GM21529 (cell line): ENCODE data around the gene CCDC187.

Experiments used
- ATAC-seq: cut with Tn5 transposase; IDR thresholded peaks from one replicate; pipeline ENCODE4 v1.9.1; 2021; ENCODE audit not compliant: unreplicated experiment

The CCDC187 gene

DNA sequence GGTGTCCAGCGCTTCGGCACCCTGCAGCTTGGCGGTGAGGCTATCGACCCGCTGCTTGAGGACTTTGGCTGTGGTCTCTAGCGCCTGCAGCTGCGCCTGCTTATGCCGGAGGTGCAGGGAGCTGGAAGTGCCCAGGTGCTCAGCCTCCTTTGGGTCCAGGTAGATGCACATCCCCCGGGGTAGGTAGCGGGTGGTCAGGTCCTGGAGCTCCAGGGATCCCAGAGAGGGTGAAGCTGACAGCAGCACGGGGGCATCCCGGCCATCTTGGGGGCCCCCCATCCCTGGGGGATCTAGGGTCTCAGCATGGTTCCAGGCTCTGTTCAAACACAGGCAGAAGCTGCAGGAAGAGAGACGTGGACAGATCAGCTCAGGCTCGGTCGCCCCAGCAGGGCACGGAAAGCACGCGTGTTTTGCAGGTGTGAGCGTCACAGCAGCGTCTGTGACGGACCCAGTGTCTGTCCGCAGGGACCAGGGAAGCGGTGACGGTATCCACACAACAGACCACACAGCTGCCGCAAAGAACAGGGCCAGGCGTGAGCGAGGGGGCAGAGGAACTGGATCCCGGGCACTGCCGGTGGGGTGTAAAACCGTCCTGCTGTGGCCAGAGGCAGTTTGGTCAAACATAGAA lies 17.4 kb downstream of the CCDC187 start:
- no peak for ATAC-seq

GRCh38 chr9:136285501-136286358 lies 18.2 kb downstream of the CCDC187 start:
- no peak for ATAC-seq

DNA sequence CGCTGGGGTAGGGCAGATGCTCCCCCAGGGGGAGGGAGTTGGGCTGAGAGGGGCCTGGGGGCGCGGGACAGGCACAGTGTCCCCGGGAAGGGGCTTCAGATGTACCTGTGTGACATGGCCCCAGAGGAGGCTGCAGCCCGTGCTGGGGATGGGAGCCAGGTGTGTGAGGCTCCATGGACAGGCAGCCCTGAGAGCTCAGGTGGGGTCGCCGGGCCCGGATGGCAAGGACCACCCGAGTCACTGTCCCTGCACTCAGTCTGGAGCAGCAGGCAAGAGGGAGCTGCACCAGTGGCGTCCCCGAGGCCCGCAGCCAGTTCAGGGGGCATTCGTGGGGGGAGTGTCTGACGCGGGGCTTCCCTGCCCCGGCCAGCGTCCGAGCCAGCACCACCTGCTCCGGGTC lies 18.9 kb downstream of the CCDC187 start:
- ATAC-seq = no peak

DNA sequence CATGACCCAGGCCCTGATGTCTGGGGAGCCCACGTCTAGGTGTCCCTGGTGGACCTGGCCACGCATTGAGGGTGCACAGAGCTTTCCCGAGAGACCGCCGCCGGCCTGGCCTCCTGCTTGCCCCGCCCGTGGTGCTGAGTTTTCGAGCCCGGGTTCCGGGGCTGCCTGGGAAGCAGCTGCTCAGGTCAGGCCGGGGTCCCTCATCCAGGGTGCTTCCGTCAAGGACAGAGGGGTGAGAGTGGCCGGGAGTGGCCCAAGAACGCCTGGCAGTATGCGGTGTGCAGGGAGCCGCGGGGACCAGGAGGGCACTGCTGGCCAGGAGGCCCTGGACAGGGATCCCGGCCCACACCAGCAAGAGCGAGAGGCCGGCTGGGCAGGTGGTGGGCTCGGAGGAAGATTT lies 19.6 kb downstream of the CCDC187 start:
- ATAC-seq = no peak

- ATAC-seq = peak; percentile 72
These were observed 20.3 kb downstream of the CCDC187 start for GRCh38 chr9:136283291-136284235.

- no peak for ATAC-seq
These were observed 21.5 kb downstream of the CCDC187 start for GRCh38 chr9:136282272-136282861.

DNA sequence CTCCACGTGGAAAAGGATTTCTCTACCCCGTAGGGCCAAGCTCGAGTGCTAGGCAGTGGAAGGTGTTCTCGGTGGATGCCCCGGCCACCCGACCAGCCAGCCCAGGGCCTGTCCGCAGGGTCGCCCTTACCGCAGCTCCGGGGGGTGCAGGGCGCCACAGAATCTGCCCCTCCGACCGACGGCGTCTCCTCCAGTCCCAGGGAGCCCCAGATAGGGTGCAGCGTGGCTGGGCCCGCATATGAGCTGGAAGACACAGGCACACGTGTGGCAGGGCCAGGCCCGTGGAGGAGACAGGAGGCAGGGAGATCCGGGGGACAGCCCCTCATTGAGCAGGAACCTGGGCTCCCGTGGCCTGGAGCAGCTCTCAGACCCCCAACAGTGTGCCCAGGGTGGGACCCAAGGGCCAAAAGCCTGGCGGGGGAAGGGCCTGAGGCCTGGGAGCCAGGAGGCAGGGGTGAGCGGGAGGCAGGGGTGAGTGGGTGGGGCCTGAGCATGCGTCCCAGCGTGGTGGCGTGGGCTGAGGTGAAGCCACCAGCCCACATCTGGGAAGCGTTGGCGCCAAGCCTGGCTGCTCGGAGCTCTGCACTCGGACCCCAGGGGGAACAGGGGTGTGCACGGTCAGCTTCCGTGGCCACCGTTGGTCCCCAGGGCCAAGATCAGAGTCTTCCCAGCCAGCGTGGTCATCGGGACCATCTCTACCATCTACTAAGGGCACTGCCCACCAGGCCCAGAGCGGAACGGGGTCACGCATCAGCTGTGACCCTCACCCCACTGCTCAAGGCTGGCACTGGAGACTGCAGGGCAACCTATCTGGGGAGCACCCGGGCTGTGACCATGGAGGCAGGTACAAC lies 22.2 kb downstream of the CCDC187 start:
- ATAC-seq = no peak

DNA sequence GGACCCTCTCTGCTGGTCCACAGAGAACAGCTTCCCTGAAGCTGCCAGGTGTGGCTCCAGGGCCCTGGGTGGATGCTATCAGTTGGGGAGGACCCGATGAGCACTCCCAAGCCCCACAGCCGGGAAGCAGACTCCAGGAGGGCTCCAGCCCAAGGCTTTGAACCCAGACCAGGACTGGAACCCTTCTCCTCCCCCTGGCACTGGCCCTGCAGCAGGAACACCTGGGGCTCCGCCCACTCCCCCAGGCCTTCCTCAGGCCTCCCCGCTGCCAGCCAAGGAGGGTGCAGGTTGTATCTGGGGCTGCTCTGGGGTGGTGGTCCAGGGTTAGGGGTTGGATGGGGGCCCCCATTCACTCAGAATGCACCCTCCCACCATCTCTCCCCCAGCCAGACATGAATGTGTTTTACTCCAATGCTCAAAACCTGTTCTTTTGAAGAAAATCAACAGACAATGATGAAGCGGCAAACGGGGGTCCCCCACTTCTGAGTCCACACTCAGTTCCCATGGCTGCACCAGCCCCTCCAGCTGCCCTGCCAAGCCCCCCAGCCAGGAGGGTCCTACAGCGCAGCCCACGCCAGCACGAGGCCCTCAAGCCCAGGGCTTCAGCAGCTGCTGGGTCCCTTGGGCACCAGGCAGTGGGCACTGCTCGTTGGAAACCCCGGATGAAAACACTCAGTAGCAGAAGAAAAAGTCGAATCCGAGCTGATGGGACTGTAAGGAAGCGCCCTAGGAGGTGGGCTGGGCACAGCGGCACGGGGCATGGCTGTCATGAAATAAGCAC lies 23.2 kb downstream of the CCDC187 start:
- no peak for ATAC-seq

DNA sequence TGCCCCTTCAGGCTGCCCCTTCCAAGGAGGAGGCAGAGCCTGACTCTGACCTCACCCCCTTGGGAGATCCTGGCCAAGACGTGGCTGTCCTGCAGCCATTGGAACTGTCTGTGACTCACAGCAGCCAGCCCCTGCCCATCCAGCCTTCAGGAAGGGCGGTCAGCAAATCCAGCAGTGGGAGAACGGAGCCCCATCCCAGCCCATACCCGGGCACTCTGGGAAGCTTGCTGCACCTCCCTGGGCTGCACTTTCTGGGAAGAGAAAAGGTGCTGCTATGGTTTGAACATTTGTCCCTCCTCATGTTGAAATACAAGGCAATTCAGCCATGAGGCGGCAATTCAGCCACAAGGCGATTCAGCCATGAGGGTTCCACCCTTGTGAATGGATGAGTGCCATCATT lies 24.4 kb downstream of the CCDC187 start:
- ATAC-seq = no peak

DNA sequence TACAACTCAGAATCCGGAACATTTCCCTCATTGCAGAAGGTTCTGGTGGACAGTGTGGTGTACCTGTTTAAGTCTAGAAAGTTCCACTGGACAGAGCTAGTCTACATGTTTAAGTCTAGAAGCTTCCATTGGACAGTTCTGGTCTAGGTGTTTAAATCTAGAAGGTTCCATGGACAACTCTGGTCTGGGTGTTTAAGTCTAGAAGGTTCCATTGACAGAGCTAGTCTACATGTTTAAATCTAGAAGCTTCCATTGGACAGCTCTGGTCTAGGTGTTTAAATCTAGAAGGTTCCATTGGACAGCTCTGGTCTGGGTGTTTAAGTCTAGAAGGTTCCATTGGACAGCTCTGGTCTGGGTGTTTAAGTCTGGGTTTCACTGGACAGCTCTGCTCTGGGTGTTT lies 25.0 kb downstream of the CCDC187 start:
- no peak for ATAC-seq

DNA sequence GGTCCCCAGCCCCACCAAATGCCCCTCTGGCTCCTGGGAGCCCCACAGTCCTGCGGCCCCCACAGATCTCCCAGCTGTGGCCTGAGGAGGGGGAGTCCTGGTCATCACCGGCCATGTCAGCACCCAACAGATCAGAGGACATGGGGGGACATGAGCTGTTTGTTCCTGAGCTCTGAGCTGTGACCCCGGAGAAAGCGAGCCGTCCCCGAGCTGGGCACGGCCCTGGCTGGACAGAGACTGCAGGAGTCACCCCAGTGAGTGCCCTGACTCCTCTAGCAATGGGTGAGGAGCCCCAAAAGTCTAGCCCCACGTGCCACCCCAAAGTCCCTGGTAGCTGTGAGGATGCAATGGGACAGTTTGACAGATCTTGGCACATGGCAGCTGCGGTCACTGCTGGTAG lies 25.7 kb downstream of the CCDC187 start:
- no peak for ATAC-seq

DNA sequence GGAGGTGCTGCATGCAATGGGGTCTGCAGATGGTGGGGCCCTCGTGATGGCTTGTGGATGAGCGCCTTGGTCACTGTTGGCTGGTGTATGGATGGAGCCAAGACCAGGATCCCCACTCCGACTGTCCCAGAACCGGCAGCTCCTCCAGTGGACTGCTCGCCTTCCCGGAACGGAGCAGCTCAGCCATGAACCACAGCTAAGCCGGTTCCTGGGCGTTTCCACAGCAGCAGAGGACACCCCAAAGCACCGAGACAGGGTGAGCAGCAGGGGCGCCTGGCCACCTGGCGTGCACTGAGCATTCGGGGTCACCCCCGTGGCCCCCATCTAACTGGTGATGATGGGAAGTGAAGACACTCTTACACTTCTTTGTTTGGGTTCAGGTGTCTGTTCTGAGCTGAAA lies 26.1 kb downstream of the CCDC187 start:
- ATAC-seq = no peak

DNA sequence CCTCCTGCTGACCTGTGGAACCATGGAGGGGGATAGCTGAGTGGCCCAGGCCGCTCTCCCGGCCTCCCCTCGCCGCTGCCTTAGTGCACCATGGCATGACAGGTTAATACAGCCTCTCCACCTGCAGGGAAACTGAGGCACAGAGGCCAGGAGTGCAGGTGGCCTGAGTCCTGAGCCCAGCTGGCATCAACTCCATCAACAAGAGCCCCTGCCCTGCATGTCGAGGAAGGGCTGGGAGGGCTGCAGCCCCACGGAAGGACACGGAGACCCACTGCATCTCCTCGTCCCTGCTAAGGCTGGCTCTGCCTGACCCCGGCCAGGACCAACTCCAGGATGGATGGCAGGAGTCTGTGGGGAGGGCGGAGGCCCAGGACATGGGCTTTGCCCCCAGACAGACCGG lies 27.2 kb downstream of the CCDC187 start:
- no peak for ATAC-seq

GRCh38 chr9:136275655-136276429 lies 28.1 kb downstream of the CCDC187 start:
- ATAC-seq = no peak

DNA sequence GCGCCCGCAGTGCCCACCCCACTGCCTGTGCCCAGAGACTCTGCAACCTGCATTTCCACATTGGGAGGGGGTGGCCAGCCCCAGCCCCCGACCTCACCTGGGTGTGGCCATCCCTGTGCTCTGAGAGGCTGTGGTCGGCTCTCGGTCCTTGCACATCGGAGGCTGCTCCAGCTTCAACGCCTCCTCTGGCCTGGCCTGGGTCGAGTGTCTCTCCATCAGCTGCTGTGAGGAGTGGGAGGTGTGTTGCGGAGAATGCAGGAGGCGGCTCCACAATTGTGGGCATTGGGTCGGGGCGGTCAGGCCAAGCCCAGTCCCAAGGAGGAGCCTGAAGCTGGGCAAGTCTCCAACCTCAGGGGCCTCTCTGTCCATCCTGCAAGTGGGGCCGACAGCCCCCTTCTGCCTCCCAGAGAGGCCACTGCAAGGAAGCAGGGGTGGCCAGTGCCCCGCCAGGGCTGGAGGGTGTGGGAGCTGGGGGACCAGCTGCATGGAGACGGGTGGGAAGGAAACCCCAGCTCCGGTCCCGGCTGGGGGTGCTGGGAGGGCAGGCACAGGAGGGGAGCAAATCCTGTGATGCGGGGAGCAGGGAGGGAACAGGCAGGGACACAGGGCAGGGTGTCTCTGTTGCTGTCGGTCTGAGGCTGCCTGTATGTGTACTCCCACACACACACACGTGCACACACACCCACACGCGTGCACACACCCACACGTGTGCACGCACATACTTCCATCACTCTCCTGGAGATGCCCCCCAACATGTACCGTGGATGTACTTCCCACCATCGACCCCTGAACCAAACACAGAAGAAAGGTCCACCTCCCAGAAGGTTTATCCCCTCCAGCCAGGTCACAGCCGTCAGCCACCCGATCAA lies 28.9 kb downstream of the CCDC187 start:
- no peak for ATAC-seq

DNA sequence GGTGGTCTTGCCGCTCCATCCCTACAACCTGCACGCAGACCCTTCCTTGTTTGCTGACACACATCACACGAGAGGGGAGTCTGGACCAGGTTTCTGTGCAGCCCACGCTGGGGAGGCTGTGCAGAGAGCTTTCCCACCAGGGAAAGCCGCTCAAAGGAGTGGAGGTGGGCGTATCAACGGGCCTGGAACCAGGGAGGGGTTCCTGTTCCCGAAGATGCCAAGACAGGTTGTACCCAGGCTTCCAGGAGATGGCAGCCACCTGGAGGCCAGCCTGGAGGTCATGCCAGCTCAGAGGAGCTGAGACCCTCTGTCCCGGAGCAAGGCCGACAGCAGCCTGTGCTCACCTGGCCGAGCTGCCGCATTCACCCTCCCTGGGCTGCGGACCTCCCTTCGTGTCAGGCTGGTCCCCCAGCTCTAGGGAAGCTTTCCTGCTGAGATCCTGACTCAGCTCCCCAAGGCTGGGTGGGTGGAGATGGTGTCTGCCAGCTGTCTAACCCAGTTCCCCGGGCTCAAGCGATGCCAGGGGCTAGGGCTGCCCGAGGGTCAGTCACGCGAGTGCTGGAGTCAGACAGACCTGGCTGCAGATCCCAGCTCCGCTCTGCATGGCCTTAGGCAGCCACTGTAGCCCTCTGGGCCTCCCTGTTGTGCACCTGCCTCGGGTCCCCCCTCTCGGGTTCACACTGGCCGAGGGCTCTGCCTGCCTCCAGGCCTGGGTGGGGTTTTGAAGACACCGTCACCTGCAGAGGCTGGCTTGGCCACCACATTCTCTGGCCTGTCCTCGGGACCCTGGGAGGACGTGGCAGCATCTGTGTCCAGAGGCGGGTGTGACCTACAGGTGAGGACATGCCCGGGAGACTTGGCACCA lies 29.7 kb downstream of the CCDC187 start:
- no peak for ATAC-seq
